ENCODE measurements around the gene CBR4. TPM values are rescaled to one million over a fixed set of nuclear protein-coding genes. Genes with fewer than 3 reads are reported as not detected.
"Not testable (repeated sequence)": the region's sequence is repeated elsewhere in the genome, so short reads cannot be mapped to it uniquely, and the experiment has no call there.

The CBR4 gene
- polyA plus RNA-seq, 1 experiment = 1.7 TPM

DNA sequence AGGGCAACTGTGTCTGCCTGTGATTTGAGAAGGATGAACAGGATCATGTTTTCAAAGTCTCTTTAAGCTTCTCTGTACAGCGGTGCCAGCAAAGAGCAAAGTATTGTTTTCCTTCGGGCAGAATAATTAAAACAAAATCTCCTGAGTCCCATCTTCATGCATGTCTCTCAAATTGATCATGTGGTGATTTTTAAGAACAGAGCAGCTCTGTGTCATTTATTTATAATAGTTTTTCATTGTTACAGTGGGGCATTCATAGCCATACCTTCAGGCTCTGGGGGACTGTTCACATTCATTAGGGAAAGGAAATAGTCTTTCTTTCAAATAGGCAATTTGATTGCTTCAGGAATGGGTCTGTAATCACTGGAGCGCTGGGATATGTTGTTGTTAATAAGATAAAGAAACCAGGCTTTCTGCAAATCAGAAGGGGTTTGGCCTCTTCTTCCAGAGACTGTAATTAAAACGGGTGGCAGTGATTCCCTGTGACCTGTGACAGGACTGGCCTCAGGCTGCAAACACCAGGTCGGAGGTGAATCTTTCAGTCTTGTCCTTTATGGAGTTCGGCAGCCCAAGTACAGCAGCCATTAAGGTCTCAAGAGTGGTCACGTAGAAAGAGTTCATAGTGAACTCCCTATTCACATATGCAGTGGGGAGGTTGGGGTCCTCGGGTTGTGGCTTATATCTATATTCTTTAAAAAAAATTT, 29.3 kb upstream of the CBR4 start:
- H3K27me3 ChIP-seq (ENCODE audit: control insufficient read depth, insufficient read depth, low read length) = no peaks in the 10 kb centered on the region
- ChIA-PET CTCF (no interaction called here), POLR2A (no interaction called here)
- DNase-seq (ENCODE audit: low read depth) = no peak
- no peak for TF ChIP-seq CTCF (IDR thresholded peaks at IDR 0.05; ENCODE audit: insufficient read depth, low read depth, low read length)
- no peak overlapping the region for H3K4me3 ChIP-seq (ENCODE audit: low read depth, low read length)
- H3K36me3 ChIP-seq (ENCODE audit: control insufficient read depth, insufficient read depth, low read length) = no peaks in the 10 kb centered on the region

DNA sequence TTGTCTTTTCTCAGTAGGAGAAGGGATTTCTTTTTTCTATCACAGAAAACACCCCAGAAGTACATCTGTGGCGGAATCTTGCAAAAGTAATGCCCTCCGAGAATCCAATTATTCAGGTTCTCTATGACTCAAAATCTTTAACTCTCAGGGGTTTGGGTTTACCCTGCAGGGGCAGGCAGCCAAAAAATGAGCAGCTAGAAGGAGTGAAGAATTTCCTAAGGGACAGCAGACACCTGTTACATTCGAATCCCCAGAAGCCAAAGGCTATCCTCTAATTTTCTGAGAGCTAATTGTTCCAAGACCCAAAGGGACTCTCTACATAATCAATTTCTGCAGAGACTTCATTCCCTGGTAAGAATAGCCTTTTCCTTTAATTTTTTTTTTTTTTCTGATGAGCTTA, 27.5 kb upstream of the CBR4 start:
- Histone ChIP-seq H3K27me3 (ENCODE audit: control insufficient read depth, insufficient read depth, low read length) (no peaks in the 10 kb centered on the region), H3K4me3 (ENCODE audit: low read depth, low read length) (no peak overlapping the region), H3K36me3 (ENCODE audit: control insufficient read depth, insufficient read depth, low read length) (no peaks in the 10 kb centered on the region)
- TF ChIP-seq CTCF (IDR thresholded peaks at IDR 0.05; ENCODE audit: insufficient read depth, low read depth, low read length) = no peak
- CTCF ChIA-PET = no interaction called here
- POLR2A ChIA-PET = interaction anchor here (0.6 kb wide), 1 partner anchor 377 kb away, joined by 4 read pairs; no protein-coding TSS in a partner anchor
- no peak for DNase-seq (ENCODE audit: low read depth)

- H3K36me3 ChIP-seq (ENCODE audit: control insufficient read depth, insufficient read depth, low read length); CTCF ChIA-PET; POLR2A ChIA-PET; H3K4me3 ChIP-seq (ENCODE audit: low read depth, low read length); DNase-seq (ENCODE audit: low read depth); H3K27me3 ChIP-seq (ENCODE audit: control insufficient read depth, insufficient read depth, low read length): not testable (repeated sequence)
Observed at GRCh38 chr4:169035871-169036620, 26.0 kb upstream of the CBR4 start.

GRCh38 chr4:169033660-169034059, 23.6 kb upstream of the CBR4 start:
- DNase-seq (ENCODE audit: low read depth) = no peak
- CTCF ChIA-PET = no interaction called here
- H3K4me3 ChIP-seq (ENCODE audit: low read depth, low read length) = no peak overlapping the region
- no peaks in the 10 kb centered on the region for H3K36me3 ChIP-seq (ENCODE audit: control insufficient read depth, insufficient read depth, low read length)
- no peak for TF ChIP-seq CTCF (IDR thresholded peaks at IDR 0.05; ENCODE audit: insufficient read depth, low read depth, low read length)
- POLR2A ChIA-PET = no interaction called here
- no peaks in the 10 kb centered on the region for H3K27me3 ChIP-seq (ENCODE audit: control insufficient read depth, insufficient read depth, low read length)

DNA sequence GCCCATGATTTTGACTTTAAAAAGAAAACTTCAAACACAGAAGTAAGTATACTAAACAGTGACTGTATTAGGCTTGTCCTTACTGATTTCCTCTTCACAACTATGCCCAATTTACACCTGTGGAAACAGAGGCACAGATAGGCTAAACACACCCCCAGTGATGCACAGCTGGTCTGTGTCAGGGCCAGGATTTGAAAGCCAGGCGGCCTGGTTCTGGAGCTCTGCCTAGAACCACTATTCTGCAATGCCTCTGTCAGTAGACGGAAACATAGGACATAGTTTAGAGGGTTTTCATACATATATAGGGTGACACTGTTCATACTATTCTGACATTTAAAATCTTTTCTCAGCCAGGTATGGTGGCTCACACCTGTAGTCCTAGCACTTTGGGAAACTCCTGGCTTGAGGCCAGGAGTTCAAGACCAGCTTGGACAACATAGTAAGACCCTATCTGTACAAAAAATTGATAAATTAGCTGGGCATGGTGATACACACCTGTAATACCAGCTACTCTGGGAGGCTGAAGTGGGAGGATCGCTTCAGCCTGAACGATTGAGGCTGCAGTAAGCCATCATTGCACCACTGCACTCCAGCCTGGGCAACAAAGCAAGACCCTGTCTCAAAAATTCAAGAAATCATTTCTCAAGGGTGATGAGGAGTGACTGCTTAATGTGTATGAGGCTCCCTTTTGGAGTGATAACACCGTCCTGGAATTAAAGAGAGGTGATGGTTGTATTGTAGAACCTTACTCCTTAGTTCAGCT, 23.0 kb upstream of the CBR4 start:
- DNase-seq (ENCODE audit: low read depth) = no peak

More for the DNA sequence above, 23.0 kb upstream of the CBR4 start:
- CTCF ChIA-PET = no interaction called here
- no peaks in the 10 kb centered on the region for H3K36me3 ChIP-seq (ENCODE audit: control insufficient read depth, insufficient read depth, low read length)
- POLR2A ChIA-PET = no interaction called here
- no peak overlapping the region for H3K4me3 ChIP-seq (ENCODE audit: low read depth, low read length)
- no peak for TF ChIP-seq CTCF (IDR thresholded peaks at IDR 0.05; ENCODE audit: insufficient read depth, low read depth, low read length)
- no peaks in the 10 kb centered on the region for H3K27me3 ChIP-seq (ENCODE audit: control insufficient read depth, insufficient read depth, low read length)

All from BJ (cell line).